ENCODE data around the gene RILPL1.

RILPL1 gene

GRCh38 chr12:123489580-123489979 is 43.9 kb downstream of the RILPL1 start:
- H2AFZ ChIP-seq: no peak overlapping the region
- H3K79me2 ChIP-seq: no peaks in the 10 kb centered on the region
- H3K9ac ChIP-seq: no peak overlapping the region
- no peaks in the 10 kb centered on the region for H3K4me1 ChIP-seq
- H3K27ac ChIP-seq: no peak overlapping the region
- no peak overlapping the region for H3K4me3 ChIP-seq (ENCODE audit: low read depth, low read length)
- no peaks in the 10 kb centered on the region for H3K36me3 ChIP-seq (ENCODE audit: control insufficient read depth, insufficient read depth, low read length)
- no peaks in the 10 kb centered on the region for H3K9me3 ChIP-seq (ENCODE audit: control insufficient read depth, low read length)
- H3K27me3 ChIP-seq (ENCODE audit: control insufficient read depth, insufficient read depth, low read length): no peaks in the 10 kb centered on the region
- H3K4me2 ChIP-seq (ENCODE audit: low read length): no peak overlapping the region
- TF ChIP-seq, protein P1, sequence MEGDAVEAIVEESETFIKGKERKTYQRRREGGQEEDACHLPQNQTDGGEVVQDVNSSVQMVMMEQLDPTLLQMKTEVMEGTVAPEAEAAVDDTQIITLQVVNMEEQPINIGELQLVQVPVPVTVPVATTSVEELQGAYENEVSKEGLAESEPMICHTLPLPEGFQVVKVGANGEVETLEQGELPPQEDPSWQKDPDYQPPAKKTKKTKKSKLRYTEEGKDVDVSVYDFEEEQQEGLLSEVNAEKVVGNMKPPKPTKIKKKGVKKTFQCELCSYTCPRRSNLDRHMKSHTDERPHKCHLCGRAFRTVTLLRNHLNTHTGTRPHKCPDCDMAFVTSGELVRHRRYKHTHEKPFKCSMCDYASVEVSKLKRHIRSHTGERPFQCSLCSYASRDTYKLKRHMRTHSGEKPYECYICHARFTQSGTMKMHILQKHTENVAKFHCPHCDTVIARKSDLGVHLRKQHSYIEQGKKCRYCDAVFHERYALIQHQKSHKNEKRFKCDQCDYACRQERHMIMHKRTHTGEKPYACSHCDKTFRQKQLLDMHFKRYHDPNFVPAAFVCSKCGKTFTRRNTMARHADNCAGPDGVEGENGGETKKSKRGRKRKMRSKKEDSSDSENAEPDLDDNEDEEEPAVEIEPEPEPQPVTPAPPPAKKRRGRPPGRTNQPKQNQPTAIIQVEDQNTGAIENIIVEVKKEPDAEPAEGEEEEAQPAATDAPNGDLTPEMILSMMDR (IDR thresholded peaks at IDR 0.05): no peak

DNA sequence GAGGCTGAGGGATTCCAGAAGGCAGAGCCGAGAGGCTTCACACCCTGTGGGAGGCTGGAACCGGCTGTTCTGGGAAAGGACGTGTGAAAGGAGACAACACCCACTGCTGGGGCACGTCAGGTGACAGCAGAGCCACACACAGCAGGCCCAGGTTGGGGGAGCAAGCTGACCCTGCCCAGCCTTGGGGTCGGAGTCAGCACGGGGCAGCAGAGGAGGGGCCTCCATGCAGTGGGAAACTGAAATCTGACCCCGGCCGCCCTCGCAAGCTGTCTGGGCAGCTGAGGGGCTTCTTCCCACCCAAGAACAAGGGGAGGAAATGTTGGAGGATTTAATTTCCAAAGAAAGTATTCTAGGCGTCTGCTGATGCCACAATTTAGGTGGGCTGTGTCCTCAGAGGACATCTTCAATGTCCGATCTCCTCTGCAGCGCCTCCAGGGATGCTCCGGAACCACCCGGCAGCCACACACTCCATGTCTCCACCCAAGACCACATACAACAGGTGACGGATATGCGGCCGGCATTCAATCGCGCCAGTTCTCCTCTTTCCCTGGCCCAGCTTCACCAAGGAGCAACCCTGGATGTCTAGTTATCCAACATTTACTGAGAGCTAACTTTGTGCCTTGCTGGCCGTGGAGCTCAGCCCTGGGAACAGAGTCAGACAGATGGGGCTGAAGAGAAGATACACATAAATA is 44.8 kb downstream of the RILPL1 start:
- TF ChIP-seq, protein P1 (IDR thresholded peaks at IDR 0.05): no peak
- Histone ChIP-seq H3K79me2 (no peaks in the 10 kb centered on the region), H3K4me1 (no peaks in the 10 kb centered on the region), H3K36me3 (ENCODE audit: control insufficient read depth, insufficient read depth, low read length) (no peaks in the 10 kb centered on the region), H3K9ac (no peak overlapping the region), H3K27ac (no peak overlapping the region), H3K4me2 (ENCODE audit: low read length) (no peak overlapping the region), H2AFZ (no peak overlapping the region), H3K27me3 (ENCODE audit: control insufficient read depth, insufficient read depth, low read length) (no peaks in the 10 kb centered on the region), H3K9me3 (ENCODE audit: control insufficient read depth, low read length) (no peaks in the 10 kb centered on the region), H3K4me3 (ENCODE audit: low read depth, low read length) (no peak overlapping the region)

GRCh38 chr12:123487428-123487827 is 46.1 kb downstream of the RILPL1 start:
- Histone ChIP-seq H3K4me3 (ENCODE audit: low read depth, low read length) (no peak overlapping the region), H3K4me2 (ENCODE audit: low read length) (no peak overlapping the region), H3K9me3 (ENCODE audit: control insufficient read depth, low read length) (no peaks in the 10 kb centered on the region), H3K36me3 (ENCODE audit: control insufficient read depth, insufficient read depth, low read length) (no peaks in the 10 kb centered on the region), H3K27me3 (ENCODE audit: control insufficient read depth, insufficient read depth, low read length) (no peaks in the 10 kb centered on the region), H3K27ac (no peak overlapping the region), H3K9ac (no peak overlapping the region), H3K79me2 (no peaks in the 10 kb centered on the region), H2AFZ (no peak overlapping the region), H3K4me1 (no peaks in the 10 kb centered on the region)
- TF ChIP-seq, protein P1 (IDR thresholded peaks at IDR 0.05): no peak

DNA sequence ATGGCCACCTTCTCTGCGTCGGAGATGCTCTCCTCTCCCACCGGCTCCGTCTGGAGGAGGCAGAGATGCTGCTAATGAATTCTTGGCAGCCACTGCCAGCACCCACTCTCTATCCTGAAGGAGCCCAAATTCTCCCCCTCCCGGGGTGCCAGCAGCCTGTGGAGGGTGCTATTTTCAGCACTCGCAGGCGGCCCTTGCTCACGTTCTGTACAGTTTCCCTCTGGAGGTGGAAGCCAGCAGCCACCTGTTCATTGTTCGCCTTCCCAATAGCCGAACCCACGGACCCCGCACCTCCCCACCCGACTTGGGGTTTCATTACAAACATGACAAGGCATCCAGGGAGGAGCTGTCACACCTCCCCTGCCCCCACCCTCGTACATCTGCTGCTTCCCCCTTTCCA is 47.8 kb downstream of the RILPL1 start:
- Histone ChIP-seq H3K4me1 (no peaks in the 10 kb centered on the region), H3K9me3 (ENCODE audit: control insufficient read depth, low read length) (no peaks in the 10 kb centered on the region), H3K4me3 (ENCODE audit: low read depth, low read length) (no peak overlapping the region), H3K9ac (no peak overlapping the region), H2AFZ (no peak overlapping the region), H3K79me2 (no peaks in the 10 kb centered on the region), H3K4me2 (ENCODE audit: low read length) (no peak overlapping the region), H3K36me3 (ENCODE audit: control insufficient read depth, insufficient read depth, low read length) (no peaks in the 10 kb centered on the region), H3K27me3 (ENCODE audit: control insufficient read depth, insufficient read depth, low read length) (no peaks in the 10 kb centered on the region), H3K27ac (no peak overlapping the region)
- TF ChIP-seq, protein P1 (IDR thresholded peaks at IDR 0.05): no peak

DNA sequence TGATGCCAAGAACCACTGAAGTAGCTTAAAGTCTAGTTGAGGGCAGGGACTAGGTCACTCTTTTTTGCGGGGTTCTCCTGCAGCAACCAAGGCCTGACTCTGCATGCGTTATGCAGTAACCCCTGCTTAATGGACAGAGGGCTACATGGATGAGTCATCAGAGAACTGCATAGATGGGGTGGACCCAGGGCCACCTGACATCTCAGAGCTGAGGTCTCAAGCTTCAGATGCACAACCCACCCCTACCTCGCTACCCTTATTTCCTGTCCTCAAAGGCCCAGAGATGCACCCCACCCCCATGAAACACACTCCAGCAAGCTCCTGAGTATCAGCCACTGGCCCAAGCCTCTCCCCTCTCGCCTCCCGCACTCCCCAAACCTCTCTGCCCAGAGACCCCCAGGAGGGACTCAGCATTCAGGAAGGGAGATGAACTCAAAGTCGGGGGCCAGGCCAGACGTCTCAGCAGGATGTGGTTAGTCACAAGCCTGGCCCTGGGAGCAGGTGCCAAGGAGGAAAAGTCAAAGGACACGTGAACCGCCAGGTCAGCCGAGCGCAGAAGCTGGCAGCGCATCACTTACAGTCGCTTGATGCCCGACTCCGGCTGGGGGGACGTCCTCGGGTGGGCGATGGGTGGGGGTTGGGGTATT is 49.8 kb downstream of the RILPL1 start:
- TF ChIP-seq, protein P1 (IDR thresholded peaks at IDR 0.05): no peak

More for the DNA sequence above, 49.8 kb downstream of the RILPL1 start:
- Histone ChIP-seq H3K4me2 (ENCODE audit: low read length) (no peak overlapping the region), H3K27ac (no peak overlapping the region), H3K27me3 (ENCODE audit: control insufficient read depth, insufficient read depth, low read length) (no peaks in the 10 kb centered on the region), H3K4me3 (ENCODE audit: low read depth, low read length) (no peak overlapping the region), H2AFZ (no peak overlapping the region), H3K79me2 (no peaks in the 10 kb centered on the region), H3K4me1 (no peaks in the 10 kb centered on the region), H3K9ac (no peak overlapping the region), H3K9me3 (ENCODE audit: control insufficient read depth, low read length) (no peaks in the 10 kb centered on the region), H3K36me3 (ENCODE audit: control insufficient read depth, insufficient read depth, low read length) (no peaks in the 10 kb centered on the region)

All from parathyroid adenoma (tissue), 2 donors.